H1 (cell line): ENCODE results near the gene DRAXIN. TPM values are rescaled to one million over a fixed set of nuclear protein-coding genes. Genes with fewer than 3 reads are reported as not detected.

Experiments
- CTCF ChIA-PET: fragments of 300-600 bp; sonication (Branson Sonifier 250); formaldehyde crosslinking; loops from one replicate; lab custom pipeline; 2021; ENCODE audit not compliant: partially characterized antibody; lab: Charles Lee
- POLR2A ChIA-PET: fragments of 300-600 bp; sonication (Branson Sonifier 250); formaldehyde crosslinking; loops from one replicate; lab custom pipeline; 2021; ENCODE audit warnings: inconsistent platforms; ENCODE audit not compliant: partially characterized antibody; lab: Charles Lee
- DNase-seq, 2 experiments: peaks; one replicate each; pipeline versions ENCODE4 v3.0.0 to v3.0.0-alpha.2; 2010 to 2022; ENCODE audit warnings: low spot score in 2 of 2, low read depth in 1 of 2, mixed read lengths in 1 of 2
- FAIRE-seq: peaks from 2 replicates; lab custom pipeline; 2011; peaks lifted over from hg19 to GRCh38; lab: Jason Lieb, UNC
- H2AFZ ChIP-seq: 2 replicates; pipeline ENCODE4 v1.8.1; 2012; ENCODE audit warnings: low read length, inconsistent platforms
- H2AK5ac ChIP-seq: 2 replicates; pipeline ENCODE4 v1.6.1; 2013; ENCODE audit warnings: low read depth, low read length
- H2BK120ac ChIP-seq: replicated peaks from 2 replicates; pipeline ENCODE3; 2013; ENCODE audit warnings: low read depth, low read length, inconsistent platforms
- H2BK12ac ChIP-seq: 2 replicates; pipeline ENCODE4 v1.6.1; 2013; ENCODE audit warnings: low read depth, low read length
- H2BK15ac ChIP-seq: 2 replicates; pipeline ENCODE4 v1.6.1; 2013; ENCODE audit warnings: low read length
- H2BK20ac ChIP-seq: 2 replicates; pipeline ENCODE4 v1.6.1; 2013; ENCODE audit warnings: low read length
- H2BK5ac ChIP-seq: 2 replicates; pipeline ENCODE4 v1.6.1; 2013; ENCODE audit warnings: low read depth, low read length
- H3K14ac ChIP-seq: 2 replicates; pipeline ENCODE4 v1.6.1; 2013; ENCODE audit warnings: inconsistent platforms; ENCODE audit not compliant: insufficient read length
- H3K18ac ChIP-seq: 2 replicates; pipeline ENCODE4 v1.6.1; 2013; ENCODE audit warnings: low read length; ENCODE audit errors: extremely low read depth
- H3K23ac ChIP-seq: 2 replicates; pipeline ENCODE4 v1.6.1; 2013; ENCODE audit warnings: inconsistent platforms; ENCODE audit not compliant: insufficient read length
- H3K23me2 ChIP-seq: 2 replicates; pipeline ENCODE4 v1.6.1; 2013; ENCODE audit warnings: low read depth, low read length
- H3K27ac ChIP-seq: 2 replicates; pipeline ENCODE4 v1.6.1; 2011; ENCODE audit warnings: low read depth, low read length, inconsistent platforms
- H3K27me3 ChIP-seq, 4 experiments: replicated peaks in 1 of 4; 1 replicate in 1 of 4; 2 replicates in 3 of 4; pipeline versions ENCODE4 v1.6.1 to v1.8.1; 2011 to 2013; ENCODE audit warnings: low read length in 3 of 4, mild to moderate bottlenecking in 3 of 4, inconsistent platforms in 2 of 4, mixed read lengths in 2 of 4, moderate library complexity in 1 of 4; ENCODE audit not compliant: control insufficient read depth in 3 of 4, insufficient read depth in 3 of 4; ENCODE audit errors: extremely low read depth in 1 of 4
- H3K36me3 ChIP-seq, 4 experiments: 2 replicates each; pipeline versions ENCODE4 v1.6.1 to v1.8.1; 2011 to 2013; ENCODE audit warnings: mild to moderate bottlenecking in 4 of 4, low read length in 3 of 4, moderate library complexity in 2 of 4, control low read depth in 1 of 4, inconsistent platforms in 1 of 4; ENCODE audit not compliant: insufficient read depth in 4 of 4, control insufficient read depth in 2 of 4
- H3K4ac ChIP-seq: replicated peaks from 2 replicates; pipeline ENCODE3; 2013; ENCODE audit warnings: low read length, low read depth, mixed read lengths, inconsistent platforms; ENCODE audit not compliant: insufficient read length
- H3K4me1 ChIP-seq, 4 experiments: replicated peaks in 1 of 4; 1 replicate in 1 of 4; 2 replicates in 3 of 4; pipeline versions ENCODE4 v1.6.1 to v1.8.1; 2011 to 2013; ENCODE audit warnings: low read length in 3 of 4, inconsistent platforms in 2 of 4, mixed read lengths in 1 of 4; ENCODE audit not compliant: insufficient read depth in 4 of 4, control insufficient read depth in 3 of 4
- H3K4me2 ChIP-seq, 2 experiments: 2 replicates each; pipeline versions ENCODE4 v1.6.1 to v1.8.1; 2011 to 2013; ENCODE audit warnings: low read depth in 2 of 2, low read length in 2 of 2, control low read depth in 1 of 2, inconsistent platforms in 1 of 2, mild to moderate bottlenecking in 1 of 2; ENCODE audit not compliant: insufficient read depth in 1 of 2
- H3K4me3 ChIP-seq, 4 experiments: fragments of 200-600, 300-600 bp in 1 of 4; sonication (generic), shearing (Covaris generic), sonication (Bioruptor Twin) in 1 of 4; 2 replicates each; pipeline versions ENCODE4 v1.5.1 to v1.8.1; 2011 to 2016; ENCODE audit warnings: low read length in 4 of 4, low read depth in 3 of 4, control low read depth in 2 of 4, inconsistent platforms in 2 of 4, mild to moderate bottlenecking in 2 of 4, mixed read lengths in 1 of 4, moderate library complexity in 1 of 4; ENCODE audit not compliant: insufficient read depth in 2 of 4; ENCODE audit errors: extremely low read depth in 1 of 4
- H3K56ac ChIP-seq: replicated peaks from 2 replicates; pipeline ENCODE3; 2013; ENCODE audit warnings: low read depth, mild to moderate bottlenecking, mixed read lengths, low read length, inconsistent platforms; ENCODE audit not compliant: insufficient read length
- H3K79me1 ChIP-seq: 2 replicates; pipeline ENCODE4 v1.6.1; 2013; ENCODE audit warnings: low read depth, low read length, control low read depth
- H3K79me2 ChIP-seq, 2 experiments: 2 replicates each; pipeline versions ENCODE4 v1.6.1 to v1.8.1; 2012 to 2013; ENCODE audit warnings: low read length in 2 of 2, mild to moderate bottlenecking in 2 of 2, inconsistent platforms in 1 of 2; ENCODE audit not compliant: insufficient read depth in 2 of 2, control insufficient read depth in 1 of 2
- H3K9ac ChIP-seq, 4 experiments: replicated peaks in 1 of 4; 1 replicate in 1 of 4; 2 replicates in 3 of 4; pipeline versions ENCODE4 v1.6.1 to v1.8.1; 2011 to 2013; ENCODE audit warnings: low read depth in 3 of 4, low read length in 3 of 4, control low read depth in 2 of 4, mild to moderate bottlenecking in 2 of 4, moderate library complexity in 2 of 4, inconsistent platforms in 1 of 4; ENCODE audit errors: extremely low read depth in 1 of 4
- H3K9me3 ChIP-seq, 2 experiments: 2 replicates each; pipeline versions ENCODE4 v1.6.1 to v1.8.1; 2012 to 2013; ENCODE audit warnings: mild to moderate bottlenecking in 2 of 2, moderate library complexity in 2 of 2, control low read depth in 1 of 2, inconsistent platforms in 1 of 2, low read depth in 1 of 2, low read length in 1 of 2, mixed read lengths in 1 of 2; ENCODE audit not compliant: insufficient read depth in 2 of 2
- H4K20me1 ChIP-seq, 2 experiments: replicated peaks in 1 of 2; 2 replicates each; pipeline versions ENCODE3 to v1.8.1; 2011 to 2013; ENCODE audit warnings: inconsistent platforms in 2 of 2, low read length in 2 of 2, mild to moderate bottlenecking in 1 of 2; ENCODE audit not compliant: insufficient read depth in 2 of 2, control insufficient read depth in 1 of 2
- H4K5ac ChIP-seq: 2 replicates; pipeline ENCODE4 v1.6.1; 2013; ENCODE audit warnings: low read length, low read depth, mixed read lengths, inconsistent platforms; ENCODE audit not compliant: insufficient read length
- H4K8ac ChIP-seq: 2 replicates; pipeline ENCODE4 v1.8.0; 2013; ENCODE audit warnings: mild to moderate bottlenecking, moderate library complexity, low read length, inconsistent platforms; ENCODE audit not compliant: insufficient read depth; ENCODE audit errors: extremely low read depth
- H4K91ac ChIP-seq: replicated peaks from 2 replicates; pipeline ENCODE3; 2013; ENCODE audit warnings: low read length, mixed read lengths, inconsistent platforms; ENCODE audit not compliant: insufficient read length
- ASH2L ChIP-seq: fragments of 200-600, 300-600 bp; sonication (generic); IDR thresholded peaks from one replicate; pipeline ENCODE4 v1.7.1; 2017; ENCODE audit warnings: low read length
- BRCA1 ChIP-seq: IDR thresholded peaks from 2 replicates; pipeline ENCODE4 v1.6.1; 2012; ENCODE audit warnings: low read depth, low read length, improper control_type of control experiment
- CREB1 ChIP-seq: IDR thresholded peaks from 2 replicates; pipeline ENCODE4 v1.6.1; 2012; ENCODE audit warnings: inconsistent platforms
- GTF2F1 ChIP-seq: IDR thresholded peaks from 2 replicates; pipeline ENCODE4 v1.6.1; 2012; ENCODE audit warnings: low read depth, low read length, improper control_type of control experiment, borderline replicate concordance
- JUN ChIP-seq: IDR thresholded peaks from 2 replicates; pipeline ENCODE4 v1.6.1; 2011; ENCODE audit warnings: low read depth, mild to moderate bottlenecking, improper control_type of control experiment, low read length
- KDM5A ChIP-seq: fragments of 200-600 bp; IDR thresholded peaks from 2 replicates; pipeline ENCODE4 v1.7.1; 2012; ENCODE audit warnings: mild to moderate bottlenecking, low read length, inconsistent platforms, mixed read lengths
- PHF8 ChIP-seq: fragments of 200-600 bp; sonication (generic); conservative IDR thresholded peaks from 2 replicates; pipeline ENCODE4 v1.7.1; 2012; ENCODE audit warnings: low read depth, mild to moderate bottlenecking, inconsistent platforms, low read length, moderate library complexity
- RAD21 ChIP-seq, 2 experiments: IDR thresholded peaks in 1 of 2; conservative IDR thresholded peaks in 1 of 2; 2 replicates each; pipeline ENCODE4 v1.6.1; 2011; ENCODE audit warnings: low read depth in 2 of 2, low read length in 2 of 2, improper control_type of control experiment in 1 of 2, inconsistent platforms in 1 of 2, mild to moderate bottlenecking in 1 of 2, moderate library complexity in 1 of 2
- SIN3A ChIP-seq, 2 experiments: IDR thresholded peaks in 1 of 2; conservative IDR thresholded peaks in 1 of 2; 2 replicates each; pipeline ENCODE4 v1.6.1; 2011 to 2012; ENCODE audit warnings: low read length in 2 of 2, improper control_type of control experiment in 1 of 2, low read depth in 1 of 2, mild to moderate bottlenecking in 1 of 2
- SP1 ChIP-seq: IDR thresholded peaks from 2 replicates; pipeline ENCODE4 v1.6.1; 2011; ENCODE audit warnings: low read depth, low read length
- SRF ChIP-seq: IDR thresholded peaks from 2 replicates; pipeline ENCODE4 v1.6.1; 2011; ENCODE audit warnings: mild to moderate bottlenecking, low read depth, low read length, moderate library complexity
- TAF1 ChIP-seq: IDR thresholded peaks from 2 replicates; pipeline ENCODE4 v1.6.1; 2011; ENCODE audit warnings: mild to moderate bottlenecking, low read depth, low read length
- TCF12 ChIP-seq: IDR thresholded peaks from 2 replicates; pipeline ENCODE4 v1.6.1; 2011; ENCODE audit warnings: low read depth, mild to moderate bottlenecking, low read length
- TEAD4 ChIP-seq: IDR thresholded peaks from 2 replicates; pipeline ENCODE4 v1.6.1; 2012; ENCODE audit warnings: low read depth, low read length, inconsistent platforms, mixed read lengths
- WGBS, 2 experiments: shearing (Covaris generic) in 1 of 2; methylation state at CpG; one replicate each; pipeline versions ENCODE4 v1.1.6 to v1.1.7; 2013 to 2015; ENCODE audit warnings: low lambda C conversion rate in 2 of 2, mixed read lengths in 2 of 2, inconsistent platforms in 1 of 2, low coverage in 1 of 2, missing lambda C conversion rate in 1 of 2; ENCODE audit not compliant: insufficient replicate concordance in 2 of 2, insufficient coverage in 1 of 2, insufficient read length in 1 of 2; ENCODE audit errors: extremely low coverage in 1 of 2, missing lambda C conversion rate in 1 of 2; 5-methylcytosine and 5-hydroxymethylcytosine counted together
- polyA plus RNA-seq, 7 experiments: library from polyadenylated mRNA; depleted of rRNA in 3 of 7; stranded (reverse) in 5 of 7; unstranded in 2 of 7; fragments of >200 nt in 5 of 7; fragments of 200-250 nt in 2 of 7; gene quantifications; 1 replicate in 5 of 7; 2 replicates in 1 of 7; 4 replicates in 1 of 7; pipeline versions ENCODE4 v1.2.1 to v1.2.3, GENCODE V29; 2011 to 2013; ENCODE audit warnings: missing spikeins in 2 of 7, mixed read lengths in 2 of 7
- total RNA-seq: library from RNA; stranded (reverse); fragmentation: NEBNext Ultra II Directional; extraction: Animal tissue kit (Norgen Biotek cat#: 25700); gene quantifications from 2 replicates; pipeline ENCODE4 v1.2.1, GENCODE V29; 2021
- TF ChIP-seq, protein P1 (sequence below): IDR thresholded peaks from 2 replicates; pipeline ENCODE4 v1.6.1; 2012; ENCODE audit warnings: inconsistent platforms

Gene DRAXIN
- total and polyA plus RNA-seq, 2 of the 8 experiments (the other 6 are each of a cell fraction or from before 2014, with no cell fraction given): 4.6 to 17.6 TPM

DNA sequence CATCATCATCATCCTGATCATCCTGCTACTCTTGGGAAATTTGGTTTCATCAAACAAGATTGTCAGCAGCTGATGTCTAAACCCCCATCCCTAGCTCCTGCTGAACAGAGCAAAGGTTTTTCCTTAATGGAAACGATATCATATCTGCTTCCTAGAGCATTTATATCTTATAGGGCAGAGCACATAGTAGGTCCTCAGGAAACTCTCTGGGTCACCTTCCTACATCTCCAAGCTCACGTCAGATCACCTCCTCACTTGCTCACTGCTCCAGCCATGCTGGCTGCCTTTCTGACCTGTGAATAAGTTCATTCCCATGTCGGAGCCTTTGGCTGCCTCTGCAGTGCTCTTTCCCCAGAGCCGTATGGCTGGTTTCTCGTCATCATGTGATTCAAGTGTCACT lies 47.7 kb upstream of the DRAXIN start:
- H3K9ac ChIP-seq: no peak overlapping the region
- H4K5ac ChIP-seq: no peak overlapping the region
- TF ChIP-seq TEAD4: no peak
- no peak for TF ChIP-seq RAD21 (IDR thresholded peaks at IDR 0.05 in 1 of 2, conservative IDR thresholded peaks at IDR 0.05 in 1 of 2; ENCODE audit: low read depth in 2 of 2, low read length in 2 of 2)
- no peak for TF ChIP-seq ASH2L
- no peak for TF ChIP-seq SP1
- TF ChIP-seq KDM5A: no peak
- TF ChIP-seq SRF: no peak
- no peak for TF ChIP-seq PHF8
- no peak for TF ChIP-seq TAF1
- no peak for TF ChIP-seq TCF12
- TF ChIP-seq, protein P1, sequence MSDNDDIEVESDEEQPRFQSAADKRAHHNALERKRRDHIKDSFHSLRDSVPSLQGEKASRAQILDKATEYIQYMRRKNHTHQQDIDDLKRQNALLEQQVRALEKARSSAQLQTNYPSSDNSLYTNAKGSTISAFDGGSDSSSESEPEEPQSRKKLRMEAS: no peak
- no peak for TF ChIP-seq JUN
- no peak for TF ChIP-seq SIN3A (conservative IDR thresholded peaks at IDR 0.05 in 1 of 2, IDR thresholded peaks at IDR 0.05 in 1 of 2; ENCODE audit: low read depth in 1 of 2, low read length in 2 of 2)
- TF ChIP-seq BRCA1: no peak
- TF ChIP-seq GTF2F1: no peak
- TF ChIP-seq CREB1: no peak

More for the DNA sequence above, 47.7 kb upstream of the DRAXIN start:
- Histone ChIP-seq H3K4ac (no peak overlapping the region), H2BK20ac (no peak overlapping the region), H4K91ac (no peak overlapping the region), H4K8ac (no peak overlapping the region), H4K20me1 (peaks cover 0 to 1% of the 10 kb centered on the region in 2 experiments), H2BK15ac (no peak overlapping the region), H3K79me2 (no peaks in the 10 kb centered on the region), H2BK120ac (no peak overlapping the region), H3K18ac (no peak overlapping the region), H3K36me3 (no peaks in the 10 kb centered on the region; a peak in 1 of 8 replicates), H3K4me1 (peaks cover 0 to 8% (median 4%) of the 10 kb centered on the region in 4 experiments; a peak in 5 of 7 replicates), H3K27me3 (no peaks in the 10 kb centered on the region), H3K4me3 (no peak overlapping the region), H2BK5ac (no peak overlapping the region), H3K14ac (no peak overlapping the region), H3K9me3 (no peaks in the 10 kb centered on the region), H3K27ac (no peak overlapping the region), H3K79me1 (no peaks in the 10 kb centered on the region), H3K4me2 (no peak overlapping the region), H3K56ac (no peak overlapping the region), H2AK5ac (no peak overlapping the region), H3K23ac (no peak overlapping the region), H2AFZ (no peak overlapping the region), H3K23me2 (no peaks in the 10 kb centered on the region; the same call in 1 of the 2 replicates), H2BK12ac (no peak overlapping the region)
- DNase-seq (no peak), FAIRE-seq (no peak)
- WGBS, 2 experiments: 96% methylated on average over 5 of the region's 5 CpGs; no CpG with 5 or more reads in 1 of the 2 experiments
- CTCF ChIA-PET: interaction anchor here (0.6 to 6.3 kb wide), 50 partner anchors 9 to 606 kb away, joined by 3 to 66 read pairs (median 4); partner anchors contain the start of genes DISP3, FBXO2 and FBXO44
- POLR2A ChIA-PET: interaction anchor here (0.6 to 3.4 kb wide), 7 partner anchors 47 to 590 kb away, joined by 3 to 12 read pairs (median 3); partner anchors contain the start of gene DRAXIN
